Stimulated activated CD8-positive, alpha-beta memory T cell treated with anti-CD3 and anti-CD28 coated beads, Interleukin-12 subunit alpha, Interleukin-12 subunit beta, amount 100 ng/mL, for 24 hours (primary cell): ENCODE data around the gene PSMB7.

Experiments used
- DNase-seq: peaks from one replicate; pipeline ENCODE4 v3.0.0-alpha.2; 2020; ENCODE audit errors: extremely low read depth

PSMB7 gene

GRCh38 chr9:124346347-124347163, 68.7 kb downstream of the PSMB7 start:
- no peak for DNase-seq

- no peak for DNase-seq
Measured at GRCh38 chr9:124345751-124346281, 69.4 kb downstream of the PSMB7 start.

- DNase-seq: no peak
Measured at GRCh38 chr9:124345063-124345462, 70.2 kb downstream of the PSMB7 start.

- no peak for DNase-seq
Measured at GRCh38 chr9:124344291-124345050, 70.8 kb downstream of the PSMB7 start.

- DNase-seq: no peak
Measured at GRCh38 chr9:124343533-124344290, 71.5 kb downstream of the PSMB7 start.

GRCh38 chr9:124342776-124343485, 72.3 kb downstream of the PSMB7 start:
- no peak for DNase-seq

- no peak for DNase-seq
Measured at GRCh38 chr9:124342402-124342775, 72.9 kb downstream of the PSMB7 start.

- no peak for DNase-seq
Measured at GRCh38 chr9:124341455-124342170, 73.6 kb downstream of the PSMB7 start.

- no peak for DNase-seq
Measured at GRCh38 chr9:124340219-124341069, 74.8 kb downstream of the PSMB7 start.

GRCh38 chr9:124339603-124340146, 75.6 kb downstream of the PSMB7 start:
- no peak for DNase-seq

- DNase-seq: no peak
Measured at GRCh38 chr9:124337562-124337961, 77.7 kb downstream of the PSMB7 start.

GRCh38 chr9:124335320-124335707, 79.9 kb downstream of the PSMB7 start:
- DNase-seq: no peak

GRCh38 chr9:124334568-124335319, 80.5 kb downstream of the PSMB7 start:
- no peak for DNase-seq

- DNase-seq: no peak
Measured at GRCh38 chr9:124333203-124333579, 82.1 kb downstream of the PSMB7 start.

GRCh38 chr9:124332361-124333202, 82.7 kb downstream of the PSMB7 start:
- DNase-seq: no peak

- DNase-seq: no peak
Measured at GRCh38 chr9:124331580-124331979, 83.7 kb downstream of the PSMB7 start.

GRCh38 chr9:124330011-124330697, 85.1 kb downstream of the PSMB7 start:
- no peak for DNase-seq
